GM23248 (cell line): ENCODE data around the gene TREX2.

Source experiments
- EZH2 ChIP-seq: fragments of 200-600 bp; sonication (generic); IDR thresholded peaks from 2 replicates; pipeline ENCODE4 v1.6.1; 2018; ENCODE audit warnings: antibody characterized with exemption, mild to moderate bottlenecking; ENCODE audit not compliant: insufficient read depth, poor library complexity, severe bottlenecking
- EZH2phosphoT487 ChIP-seq: fragments of 200-600 bp; sonication (generic); IDR thresholded peaks from 2 replicates; pipeline ENCODE4 v1.6.1; 2018; ENCODE audit warnings: antibody characterized with exemption, moderate library complexity, mild to moderate bottlenecking, low read depth; ENCODE audit not compliant: insufficient read depth

GRCh38 chrX:153426204-153426603, 19.7 kb downstream of the TREX2 start:
- TF ChIP-seq EZH2phosphoT487 = no peak
- TF ChIP-seq EZH2 = no peak
